Common myeloid progenitor, CD34-positive (primary cell): ENCODE data around the gene ATP2B1.

ENCODE experiments used
- CTCF ChIA-PET: fragments of 350-600 bp; sonication (Branson Sonifier 250); formaldehyde crosslinking; loops from one replicate; lab custom pipeline; 2021; ENCODE audit warnings: antibody characterized with exemption; lab: Charles Lee
- POLR2A ChIA-PET: fragments of 350-600 bp; sonication (Branson Sonifier 250); formaldehyde crosslinking; loops from one replicate; lab custom pipeline; 2021; ENCODE audit warnings: antibody characterized with exemption; lab: Charles Lee
- DNase-seq, 3 donors: peaks; one replicate each; pipeline versions ENCODE4 v3.0.0 to v3.0.0-alpha.2; 2013
- H3K27ac ChIP-seq, 2 experiments: 1 replicate in 1 of 2; 2 replicates in 1 of 2; pipeline ENCODE4 v1.7.0; 2013; ENCODE audit warnings: inconsistent platforms in 2 of 2, low read length in 2 of 2, mild to moderate bottlenecking in 2 of 2, low read depth in 1 of 2, moderate library complexity in 1 of 2; ENCODE audit not compliant: severe bottlenecking in 2 of 2, insufficient read depth in 1 of 2, poor library complexity in 1 of 2
- H3K27me3 ChIP-seq, 5 experiments: replicated peaks in 2 of 5; 1 replicate in 3 of 5; 2 replicates in 2 of 5; pipeline versions ENCODE4 v1.6.1 to v1.7.0; 2013; ENCODE audit warnings: low read length in 4 of 5, mild to moderate bottlenecking in 2 of 5, moderate library complexity in 2 of 5, inconsistent platforms in 1 of 5; ENCODE audit not compliant: insufficient read depth in 5 of 5, control insufficient read depth in 4 of 5
- H3K36me3 ChIP-seq, 4 experiments: 1 replicate in 2 of 4; 2 replicates in 2 of 4; pipeline versions ENCODE4 v1.6.1 to v1.7.0; 2013; ENCODE audit warnings: low read length in 3 of 4, control low read depth in 1 of 4, mild to moderate bottlenecking in 1 of 4; ENCODE audit not compliant: control insufficient read depth in 4 of 4, insufficient read depth in 4 of 4
- H3K4me1 ChIP-seq, 4 experiments: 1 replicate in 3 of 4; 2 replicates in 1 of 4; pipeline versions ENCODE4 v1.6.1 to v1.7.1; 2013; ENCODE audit warnings: low read length in 3 of 4, mild to moderate bottlenecking in 3 of 4, control low read depth in 1 of 4, inconsistent platforms in 1 of 4, moderate library complexity in 1 of 4; ENCODE audit not compliant: control insufficient read depth in 4 of 4, insufficient read depth in 4 of 4; ENCODE audit errors: control extremely low read depth in 1 of 4
- H3K4me3 ChIP-seq, 7 experiments: 1 replicate in 4 of 7; 2 replicates in 3 of 7; pipeline versions ENCODE4 v1.5.1 to v1.7.0; 2013; ENCODE audit warnings: mild to moderate bottlenecking in 7 of 7, low read length in 6 of 7, moderate library complexity in 6 of 7, inconsistent platforms in 2 of 7, low read depth in 2 of 7, control low read depth in 1 of 7; ENCODE audit not compliant: insufficient read depth in 4 of 7, control insufficient read depth in 1 of 7; ENCODE audit errors: extremely low read depth in 1 of 7
- H3K9me3 ChIP-seq, 5 experiments: 1 replicate in 4 of 5; 2 replicates in 1 of 5; pipeline versions ENCODE4 v1.6.1 to v1.7.1; 2013; ENCODE audit warnings: low read length in 4 of 5, mild to moderate bottlenecking in 2 of 5, inconsistent platforms in 1 of 5, low read depth in 1 of 5, moderate library complexity in 1 of 5; ENCODE audit not compliant: control insufficient read depth in 4 of 5, insufficient read depth in 2 of 5; ENCODE audit errors: control extremely low read depth in 1 of 5
- WGBS: methylation state at CpG from one replicate; pipeline ENCODE4 v1.1.5; 2013; ENCODE audit not compliant: insufficient coverage; 5-methylcytosine and 5-hydroxymethylcytosine counted together

Gene ATP2B1

GRCh38 chr12:89750389-89751351, 42.0 kb upstream of the ATP2B1 start:
- CTCF ChIA-PET = no interaction called here
- Histone ChIP-seq H3K9me3 (peaks cover 0 to 3% (median 0%) of the 10 kb centered on the region in 5 experiments), H3K4me3 (no peak overlapping the region), H3K36me3 (no peaks in the 10 kb centered on the region), H3K4me1 (peaks cover 0 to 2% (median 0%) of the 10 kb centered on the region in 4 experiments), H3K27ac (no peak overlapping the region), H3K27me3 (no peaks in the 10 kb centered on the region)
- DNase-seq = no peak
- no CpG with 5 or more reads among the region's 6 CpGs for WGBS
- POLR2A ChIA-PET = no interaction called here

GRCh38 chr12:89748791-89749190, 40.2 kb upstream of the ATP2B1 start:
- Histone ChIP-seq H3K27me3 (no peaks in the 10 kb centered on the region), H3K36me3 (no peaks in the 10 kb centered on the region), H3K27ac (no peak overlapping the region), H3K4me1 (no peaks in the 10 kb centered on the region), H3K4me3 (no peak overlapping the region), H3K9me3 (peaks cover 0 to 3% (median 0%) of the 10 kb centered on the region in 5 experiments)
- CTCF ChIA-PET = no interaction called here
- POLR2A ChIA-PET = no interaction called here
- DNase-seq = no peak
- WGBS = 100% methylated on average over 1 of the region's 1 CpG

GRCh38 chr12:89745286-89745685, 36.6 kb upstream of the ATP2B1 start:
- peaks cover 0 to 15% (median 3%) of the 10 kb centered on the region in 5 experiments for H3K9me3 ChIP-seq
- H3K27ac ChIP-seq = no peak overlapping the region
- 100% methylated on average over 1 of the region's 2 CpGs for WGBS
- H3K36me3 ChIP-seq = no peaks in the 10 kb centered on the region
- no peak for DNase-seq
- no peaks in the 10 kb centered on the region for H3K27me3 ChIP-seq
- H3K4me1 ChIP-seq = no peaks in the 10 kb centered on the region
- ChIA-PET CTCF (no interaction called here), POLR2A (no interaction called here)
- no peak overlapping the region for H3K4me3 ChIP-seq

GRCh38 chr12:89742337-89743022, 33.8 kb upstream of the ATP2B1 start:
- Histone ChIP-seq H3K4me3 (no peak overlapping the region), H3K4me1 (no peaks in the 10 kb centered on the region), H3K27me3 (no peaks in the 10 kb centered on the region), H3K9me3 (peaks cover 0 to 18% (median 5%) of the 10 kb centered on the region in 5 experiments), H3K36me3 (no peaks in the 10 kb centered on the region), H3K27ac (no peak overlapping the region)
- no CpG with 5 or more reads among the region's 2 CpGs for WGBS
- POLR2A ChIA-PET = no interaction called here
- CTCF ChIA-PET = no interaction called here
- no peak for DNase-seq

GRCh38 chr12:89740943-89741342, 32.3 kb upstream of the ATP2B1 start:
- ChIA-PET POLR2A (no interaction called here), CTCF (no interaction called here)
- Histone ChIP-seq H3K4me1 (no peaks in the 10 kb centered on the region), H3K4me3 (no peak overlapping the region), H3K27ac (no peak overlapping the region), H3K9me3 (peaks cover 0 to 18% (median 5%) of the 10 kb centered on the region in 5 experiments), H3K36me3 (no peaks in the 10 kb centered on the region), H3K27me3 (no peaks in the 10 kb centered on the region)
- WGBS = no CpG with 5 or more reads among the region's 2 CpGs
- DNase-seq = no peak

- H3K4me1 ChIP-seq = peaks cover 6 to 23% (median 12%) of the 10 kb centered on the region in 4 experiments
- ChIA-PET CTCF (interaction anchor here (1.5 kb wide), 1 partner anchor 15 kb away, joined by 4 read pairs; no protein-coding TSS in a partner anchor), POLR2A (no interaction called here)
- no peak overlapping the region for H3K4me3 ChIP-seq
- peaks cover 0 to 23% (median 5%) of the 10 kb centered on the region in 5 experiments for H3K9me3 ChIP-seq
- H3K27ac ChIP-seq = no peak overlapping the region
- H3K27me3 ChIP-seq = no peaks in the 10 kb centered on the region
- no peak for DNase-seq
- WGBS = 80% methylated on average over 1 of the region's 1 CpG
- no peaks in the 10 kb centered on the region for H3K36me3 ChIP-seq
Observed at GRCh38 chr12:89736995-89737394, 28.4 kb upstream of the ATP2B1 start.
